HG02759 (cell line): ENCODE results near the gene MTSS2.

Source experiments
- ATAC-seq: cut with Tn5 transposase; IDR thresholded peaks from one replicate; pipeline ENCODE4 v1.9.1; 2021; ENCODE audit warnings: mild to moderate bottlenecking, moderate library complexity; ENCODE audit not compliant: unreplicated experiment

The MTSS2 gene

DNA sequence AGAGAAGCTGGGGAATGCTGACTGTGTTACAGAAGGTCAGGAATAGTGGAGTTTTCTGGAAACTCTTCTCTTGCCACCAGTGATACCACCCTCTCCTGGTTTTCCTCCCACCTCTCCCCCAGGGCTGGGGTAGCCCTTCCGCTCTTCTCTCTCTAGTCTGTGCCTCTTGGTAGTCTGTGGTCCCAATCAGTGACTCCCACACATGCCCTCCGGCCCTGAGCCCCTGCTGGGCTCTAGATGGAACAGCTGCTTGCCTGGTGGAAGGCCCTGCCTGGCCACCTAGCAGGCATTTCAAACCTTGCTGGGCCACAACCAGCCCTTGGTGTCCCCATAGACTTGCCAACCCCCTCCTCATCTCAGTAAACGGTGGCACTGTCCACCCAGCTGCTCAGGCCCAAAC, 15.2 kb upstream of the MTSS2 start:
- no peak for ATAC-seq

DNA sequence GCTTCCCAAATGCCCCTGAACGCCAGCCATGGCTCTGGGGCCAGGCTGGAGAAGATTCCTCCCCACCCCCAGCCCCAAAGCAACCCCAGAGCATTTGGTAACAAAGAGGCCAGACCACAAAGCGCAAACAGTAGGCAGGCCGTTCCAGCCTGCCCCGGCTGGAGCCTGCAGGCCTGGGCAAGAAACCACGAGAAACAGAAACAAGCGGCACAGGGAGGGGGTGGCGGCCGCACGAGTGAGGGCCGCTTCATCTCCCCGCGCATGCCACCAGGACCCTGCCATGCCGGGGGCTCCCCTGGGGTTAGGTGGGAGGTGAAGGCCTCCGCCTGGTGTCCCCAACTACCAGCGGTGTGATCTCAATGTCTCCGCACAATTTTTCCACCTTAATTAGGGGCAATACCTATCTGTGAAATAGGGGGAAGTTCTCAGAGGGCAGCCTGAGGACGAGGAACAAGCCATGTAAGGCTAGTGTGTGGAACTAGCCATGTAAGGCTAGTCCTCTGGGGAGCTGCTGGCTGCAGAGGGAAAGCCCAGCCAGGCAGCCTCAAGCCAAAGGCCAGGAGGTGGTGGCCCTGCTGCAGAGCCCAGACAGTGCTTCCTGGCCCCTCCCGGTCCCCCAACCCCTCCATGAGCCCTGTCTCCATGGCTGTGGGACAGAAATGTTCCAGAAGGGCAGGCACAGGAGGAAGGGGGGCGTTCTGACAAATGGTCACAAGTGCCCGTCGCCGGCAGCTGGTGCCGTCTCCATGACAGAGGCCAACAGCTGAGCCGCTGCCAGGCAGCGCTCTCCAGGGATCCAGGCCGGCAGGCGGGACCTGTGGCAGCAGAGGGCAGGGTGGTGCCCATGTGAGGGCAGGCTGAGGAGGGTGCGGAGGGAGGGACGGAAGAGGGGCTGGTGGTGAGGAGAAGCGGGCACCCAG, 14.5 kb upstream of the MTSS2 start:
- no peak for ATAC-seq

DNA sequence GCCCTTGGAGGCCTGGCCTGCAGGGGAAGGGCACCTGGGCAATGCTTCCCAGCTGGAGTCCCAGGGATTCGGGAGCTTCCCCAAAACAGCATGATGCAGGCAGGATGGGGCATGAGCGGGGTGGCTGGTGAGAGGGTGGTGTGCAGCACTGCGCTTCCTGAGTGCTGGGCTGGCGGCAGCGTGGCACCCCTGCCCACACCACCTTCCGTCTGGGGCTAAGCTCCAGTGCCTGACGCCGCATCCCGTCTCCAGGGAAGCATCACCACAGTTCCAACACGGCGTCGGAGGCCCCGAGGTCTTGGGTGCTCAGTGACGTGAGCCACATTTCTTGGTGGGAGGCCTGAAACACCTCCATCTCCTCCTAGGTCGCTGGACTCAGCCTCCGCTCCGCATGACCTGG, 13.8 kb upstream of the MTSS2 start:
- no peak for ATAC-seq

DNA sequence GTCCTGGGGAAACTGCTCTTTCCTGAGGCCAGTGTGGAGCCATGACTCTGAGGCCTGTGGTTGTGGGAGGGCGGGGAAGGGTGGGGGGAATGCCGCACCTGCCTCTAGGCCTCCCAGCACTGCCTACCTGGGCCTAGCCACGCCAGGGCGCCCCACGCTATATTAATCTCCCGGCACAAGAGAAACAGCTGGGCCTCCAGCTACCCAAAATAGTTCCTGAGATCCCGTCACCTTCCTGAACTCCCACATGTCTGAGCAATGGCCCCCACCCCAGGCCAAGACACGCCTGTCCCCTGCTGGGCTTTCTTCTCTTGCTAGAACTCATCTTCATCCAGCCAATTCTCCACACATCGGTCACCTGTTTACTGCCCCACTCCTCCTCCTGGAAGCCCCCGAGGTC, 13.0 kb upstream of the MTSS2 start:
- ATAC-seq = no peak

DNA sequence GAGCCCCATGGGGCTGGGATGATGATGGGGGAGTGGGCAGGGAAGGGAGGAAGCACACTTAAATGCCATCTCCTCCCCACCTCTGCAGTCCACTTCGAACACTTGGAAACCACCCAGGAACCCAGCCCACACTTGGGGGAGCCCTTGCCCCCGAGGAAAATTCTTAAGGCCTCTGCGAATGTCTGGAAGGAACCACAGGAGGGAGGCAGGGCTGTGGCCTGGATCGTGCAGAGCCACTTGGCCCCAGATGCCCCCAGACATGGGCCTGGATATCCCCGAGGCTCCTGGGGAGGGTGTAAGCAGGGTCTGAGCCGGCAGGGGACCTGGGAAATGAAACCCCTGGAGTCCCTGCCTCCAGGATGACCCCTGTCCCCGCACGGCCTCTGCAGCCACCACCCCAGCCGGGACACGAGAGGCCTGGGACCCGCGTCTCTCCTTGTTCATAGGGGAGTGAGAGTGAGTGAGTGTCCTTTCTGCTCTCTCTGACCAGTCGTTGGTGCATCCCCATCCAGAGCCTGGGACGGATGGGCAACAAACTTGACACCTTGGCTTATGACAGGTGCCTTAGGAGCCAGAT, 11.8 kb upstream of the MTSS2 start:
- no peak for ATAC-seq

DNA sequence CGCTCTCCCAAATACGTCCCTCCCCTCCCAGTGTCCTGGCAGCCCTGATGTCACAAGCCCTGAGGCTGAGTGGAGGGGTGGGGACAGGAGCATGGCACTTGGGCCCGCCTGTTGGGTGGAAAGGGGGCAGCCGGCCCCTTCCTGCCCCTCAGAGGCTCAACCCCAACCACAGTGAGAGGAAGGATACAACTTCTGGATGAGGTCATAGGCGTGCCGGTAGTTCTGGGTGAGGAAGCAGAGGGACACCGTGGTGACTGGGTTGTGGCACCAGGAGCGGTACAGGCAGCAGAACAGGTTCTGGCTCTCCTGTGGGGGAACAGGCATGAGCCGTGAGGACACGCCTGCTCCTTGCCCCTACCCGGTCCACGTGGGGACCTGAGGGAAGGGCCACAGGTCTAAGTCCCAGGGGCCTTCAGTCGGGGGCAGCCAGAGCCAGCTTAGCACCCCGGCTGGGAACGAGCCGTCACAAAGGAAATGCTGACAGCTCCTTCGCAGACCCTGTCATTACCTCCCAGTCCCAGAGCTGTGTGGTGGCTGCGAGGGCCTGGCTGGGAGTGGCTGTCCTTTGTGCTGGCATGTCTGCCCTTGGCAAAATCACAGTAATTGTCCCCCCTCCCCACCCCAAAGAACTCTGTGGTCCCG, 11.2 kb upstream of the MTSS2 start:
- no peak for ATAC-seq

DNA sequence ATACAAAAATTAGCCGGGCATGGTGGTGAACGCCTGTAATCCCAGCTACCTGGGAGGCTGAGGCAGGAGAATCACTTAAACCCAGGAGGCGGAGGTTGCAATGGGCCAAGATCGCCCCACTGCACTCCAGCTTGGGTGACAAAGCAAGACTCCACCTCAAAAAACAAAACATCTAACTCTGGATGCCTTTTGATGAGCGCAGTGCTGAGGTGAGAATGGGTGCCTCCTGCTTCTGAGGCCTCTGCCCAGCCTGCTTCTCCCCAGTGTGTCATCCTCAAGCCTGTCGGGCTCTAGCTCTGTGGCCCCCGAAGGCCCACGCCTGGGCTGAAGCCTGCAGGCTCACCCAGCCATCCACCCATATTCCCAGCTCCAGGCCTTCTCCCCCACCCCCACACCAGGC, 10.5 kb upstream of the MTSS2 start:
- ATAC-seq = no peak

DNA sequence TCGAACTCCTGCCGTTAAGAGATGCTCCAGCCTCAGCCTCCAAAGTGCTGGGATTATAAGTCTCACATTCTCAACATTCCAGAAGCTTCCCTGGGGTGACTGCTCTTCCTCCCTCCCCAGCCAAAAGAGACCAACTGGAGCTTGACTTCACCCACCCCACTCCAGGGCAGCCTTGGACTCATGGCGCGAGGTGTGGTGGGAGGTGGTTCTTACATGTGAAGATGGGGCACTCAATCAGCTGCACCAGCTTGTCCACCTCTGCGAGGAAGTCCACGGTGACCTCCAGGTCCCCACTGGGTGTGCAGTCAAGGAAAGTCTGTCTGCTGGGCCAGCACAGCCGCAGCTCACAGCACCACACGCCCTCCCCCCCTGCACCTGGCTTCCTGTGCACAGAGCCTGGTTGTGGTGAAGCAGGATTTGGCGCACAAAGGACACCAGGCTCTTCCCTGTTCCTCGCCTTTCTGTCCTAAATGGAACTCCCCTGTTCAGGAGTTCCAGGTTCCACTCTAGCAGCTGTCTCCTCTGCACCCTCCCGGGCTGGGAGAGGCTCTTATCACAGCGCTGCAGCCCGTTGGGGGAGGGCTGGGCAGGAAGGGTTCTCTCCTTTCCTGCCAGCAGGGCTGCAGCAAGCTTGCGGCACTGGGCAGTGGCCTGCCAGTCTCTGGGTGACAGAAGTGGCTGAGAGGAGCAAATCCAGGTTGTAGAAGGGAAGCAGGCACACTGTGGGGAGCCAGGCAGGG, 9.6 kb upstream of the MTSS2 start:
- no peak for ATAC-seq

DNA sequence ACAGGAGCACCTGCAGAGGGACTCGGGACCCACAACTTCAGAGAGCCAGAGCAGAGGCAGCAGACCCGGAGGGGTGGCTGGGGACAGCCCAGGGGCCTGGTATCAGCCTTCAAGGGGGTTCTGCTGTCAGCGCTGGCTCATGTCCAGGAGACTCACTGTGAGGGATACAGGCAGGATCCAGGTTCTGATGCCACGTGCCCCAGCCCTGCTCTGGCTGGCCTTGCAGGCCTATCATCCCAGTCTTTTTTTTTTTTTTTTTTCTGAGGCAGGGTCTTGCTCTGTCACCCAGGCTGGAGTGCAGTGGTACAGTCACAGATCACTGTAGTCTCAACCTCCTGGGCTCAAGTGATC, 9.0 kb upstream of the MTSS2 start:
- no peak for ATAC-seq

DNA sequence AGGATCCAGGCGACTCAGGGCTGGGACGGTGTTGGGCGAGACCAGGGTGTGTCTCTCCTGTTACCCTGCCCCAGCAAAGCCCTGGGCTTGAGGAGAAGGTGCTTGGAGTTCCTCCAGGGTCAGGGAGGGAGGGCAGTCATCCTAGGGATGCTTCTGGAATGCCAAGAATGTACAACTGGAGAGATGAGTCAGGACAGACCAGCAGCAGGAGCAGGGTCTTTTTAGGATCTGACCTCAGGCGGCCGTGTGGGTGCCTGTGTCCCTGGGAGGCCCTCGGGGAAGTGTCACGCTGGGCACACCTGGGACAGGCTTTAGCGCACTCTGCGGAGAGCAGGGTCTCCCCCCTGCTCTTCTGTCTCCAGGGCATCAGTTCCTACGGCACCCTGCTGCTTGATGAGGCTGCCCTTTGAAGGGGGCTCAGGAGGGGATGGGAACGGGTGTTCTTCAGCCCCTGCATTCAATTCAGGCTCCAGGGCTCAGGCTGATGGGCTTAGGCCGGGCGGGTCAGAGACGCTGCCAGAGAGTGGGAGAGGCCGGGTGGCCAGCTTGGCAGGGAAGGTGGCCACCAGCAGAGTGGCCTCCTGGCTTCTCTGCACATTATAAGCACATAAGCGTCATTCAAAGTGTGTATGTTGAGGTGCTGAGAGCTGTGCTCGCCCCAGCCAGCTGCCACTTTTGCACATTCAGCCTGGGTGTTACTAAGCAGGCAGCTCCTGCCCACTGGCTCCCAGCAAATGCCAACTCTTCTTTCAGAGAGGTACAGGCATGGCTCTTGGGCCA, 8.4 kb upstream of the MTSS2 start:
- ATAC-seq = no peak

DNA sequence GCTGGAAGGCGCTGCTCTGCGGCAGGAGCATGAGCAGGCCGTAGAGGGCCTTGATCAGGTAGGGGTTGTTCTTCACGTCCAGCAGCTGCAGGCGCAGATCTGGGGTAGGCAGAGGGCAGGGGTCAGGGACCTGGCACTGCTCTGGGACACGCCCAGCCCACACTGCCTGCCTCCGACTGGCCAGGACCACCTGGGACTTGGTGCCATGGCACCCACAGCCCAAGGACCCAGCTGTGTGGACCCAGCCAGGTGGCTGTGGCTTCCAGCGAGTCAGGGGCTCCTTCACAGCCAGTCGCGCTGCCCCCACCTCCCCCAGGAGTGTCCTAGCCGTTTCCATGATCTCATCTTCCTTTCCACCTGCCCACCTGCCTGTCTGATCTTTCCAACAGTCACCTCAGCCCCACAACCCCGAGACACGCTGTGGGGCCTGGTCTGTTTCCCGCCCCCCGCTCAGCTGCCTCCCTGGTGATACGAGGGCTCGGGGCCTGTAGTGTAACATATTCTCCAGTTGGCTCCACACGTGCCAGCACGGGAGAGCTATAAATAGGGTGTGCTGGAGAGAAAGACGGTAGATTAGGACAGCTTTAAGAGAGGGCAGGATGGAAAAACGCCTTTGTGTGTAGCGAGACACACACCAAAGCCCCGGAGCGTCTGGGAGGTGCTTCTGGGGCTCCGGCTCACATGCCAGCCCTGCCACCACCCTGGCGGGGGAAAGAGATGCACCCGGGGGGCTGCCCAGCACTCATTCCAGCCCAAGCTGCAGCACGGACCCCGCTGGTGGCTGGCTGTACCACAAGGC, 7.2 kb upstream of the MTSS2 start:
- ATAC-seq = no peak

DNA sequence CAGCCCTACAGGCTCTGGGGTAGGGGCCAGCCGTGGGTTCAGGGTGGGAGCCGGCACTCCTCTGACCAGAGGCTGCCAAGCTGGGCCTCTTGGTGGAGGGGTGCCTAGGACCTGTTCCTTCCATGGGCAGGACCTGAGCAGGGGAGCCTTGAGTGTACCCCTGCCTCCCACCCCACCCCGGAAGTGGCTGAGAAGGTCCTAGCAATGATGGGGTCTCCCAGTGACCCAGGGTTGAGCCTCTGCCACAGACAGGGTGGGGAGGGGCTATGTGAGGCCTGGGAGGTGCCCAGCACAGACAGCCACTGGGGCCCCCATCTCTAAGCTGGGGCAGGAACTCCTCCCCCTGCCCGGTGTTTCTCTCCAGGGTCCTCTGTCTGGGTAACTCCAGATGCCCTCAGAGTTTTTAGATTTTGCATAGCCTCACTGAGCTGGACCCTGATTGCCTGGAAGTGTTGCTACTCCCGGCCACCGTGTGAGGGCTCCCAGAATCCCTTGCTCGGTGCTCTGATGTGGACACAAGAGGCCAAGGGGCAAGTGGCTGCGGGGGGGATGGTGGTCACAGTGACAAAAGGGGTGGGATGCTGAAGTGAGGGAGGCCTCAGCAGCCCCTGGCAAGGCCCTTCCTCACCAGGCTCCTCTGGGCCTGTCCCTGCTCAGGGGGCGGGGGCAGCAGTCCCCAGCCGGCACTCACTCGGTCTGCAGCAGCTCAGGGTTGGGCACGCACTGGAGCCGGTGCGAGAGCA, 6.4 kb upstream of the MTSS2 start:
- no peak for ATAC-seq

DNA sequence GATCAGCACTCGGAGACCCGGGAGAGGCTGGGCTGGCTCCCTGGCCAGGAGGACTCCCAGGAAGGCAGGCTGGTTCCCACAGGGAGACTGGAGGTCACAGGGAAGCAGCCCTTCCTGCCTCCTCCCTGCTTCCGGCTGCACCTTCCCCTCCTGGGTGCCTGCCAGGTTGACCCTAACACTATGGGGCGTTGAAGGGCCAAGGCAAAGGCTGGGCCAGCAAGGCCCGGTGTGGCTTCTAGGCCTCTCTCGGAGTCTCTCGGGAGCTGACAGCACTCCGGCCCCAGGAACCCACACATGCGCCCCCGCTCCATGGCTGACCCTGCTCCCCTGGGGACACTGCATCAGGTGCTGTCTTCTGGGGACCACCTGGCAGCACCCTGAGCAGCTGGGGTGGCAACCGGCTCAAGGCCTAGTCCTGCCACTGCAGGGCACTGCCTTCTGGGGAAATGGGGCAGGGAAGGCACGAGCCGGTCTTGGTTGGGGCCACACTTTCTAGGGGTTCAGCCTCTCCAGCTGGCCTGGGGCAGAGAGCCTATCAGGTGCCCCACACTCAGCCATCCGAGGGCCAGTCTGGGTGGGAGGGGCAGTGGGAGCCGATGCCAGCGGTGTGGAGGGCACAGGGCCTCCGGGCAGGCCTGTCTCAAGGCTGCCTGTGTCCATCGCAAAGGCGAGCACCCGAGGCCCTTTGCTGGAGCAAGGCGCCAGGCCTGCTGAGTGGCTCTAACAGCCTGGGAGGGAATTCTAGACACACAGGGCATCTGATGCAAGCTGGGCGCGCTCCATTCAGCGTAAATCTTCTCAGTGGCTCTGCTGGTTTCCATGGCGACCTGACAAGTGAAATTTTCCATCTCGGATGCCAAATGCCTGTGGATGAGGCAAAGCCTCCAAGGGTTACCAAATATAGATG, 5.6 kb upstream of the MTSS2 start:
- ATAC-seq = no peak

DNA sequence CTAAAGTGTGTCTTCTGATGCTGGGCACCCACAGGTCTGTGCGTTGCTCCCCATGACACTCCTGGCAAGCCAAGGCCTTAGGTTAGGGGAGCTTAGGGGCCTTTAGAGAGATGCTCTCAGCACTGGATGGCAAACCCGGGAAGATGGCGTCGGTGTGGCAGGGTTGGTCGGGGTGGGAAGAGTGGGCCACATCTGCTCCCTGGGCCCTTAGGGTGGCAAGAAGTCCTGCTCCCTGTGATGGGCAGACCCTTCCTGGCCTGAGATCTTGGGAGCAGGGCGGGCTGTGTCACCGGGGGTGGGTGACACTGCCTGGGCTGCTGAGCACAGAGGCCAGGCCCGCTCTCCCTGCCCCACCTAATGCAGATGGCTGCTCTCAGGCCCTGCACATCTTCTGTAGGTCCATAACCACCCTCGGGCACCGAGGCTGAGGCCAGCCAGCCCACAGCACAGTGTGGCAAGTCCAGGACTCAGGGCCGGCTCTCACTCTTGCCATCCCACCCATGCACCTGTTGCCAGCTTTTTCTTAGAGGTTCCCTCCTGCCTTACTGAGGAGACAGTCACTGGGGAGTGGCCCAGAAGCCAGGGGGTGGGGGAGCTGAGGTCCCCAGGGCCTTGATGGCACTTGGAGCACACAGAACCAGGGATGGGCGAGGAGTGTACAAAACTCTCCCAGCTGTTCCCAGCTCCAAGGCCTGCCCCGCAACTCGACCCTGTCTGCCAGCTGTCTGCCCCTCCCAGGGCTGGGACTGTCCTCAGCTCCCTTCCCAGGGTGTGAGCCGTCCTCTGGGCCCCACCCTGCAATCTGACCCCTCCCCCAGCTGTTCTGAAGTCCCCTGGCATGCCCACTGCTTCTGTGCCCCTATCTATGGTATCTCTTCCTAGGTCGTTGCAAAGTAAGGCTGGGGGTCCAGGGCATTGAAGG, 4.4 kb upstream of the MTSS2 start:
- ATAC-seq = no peak

DNA sequence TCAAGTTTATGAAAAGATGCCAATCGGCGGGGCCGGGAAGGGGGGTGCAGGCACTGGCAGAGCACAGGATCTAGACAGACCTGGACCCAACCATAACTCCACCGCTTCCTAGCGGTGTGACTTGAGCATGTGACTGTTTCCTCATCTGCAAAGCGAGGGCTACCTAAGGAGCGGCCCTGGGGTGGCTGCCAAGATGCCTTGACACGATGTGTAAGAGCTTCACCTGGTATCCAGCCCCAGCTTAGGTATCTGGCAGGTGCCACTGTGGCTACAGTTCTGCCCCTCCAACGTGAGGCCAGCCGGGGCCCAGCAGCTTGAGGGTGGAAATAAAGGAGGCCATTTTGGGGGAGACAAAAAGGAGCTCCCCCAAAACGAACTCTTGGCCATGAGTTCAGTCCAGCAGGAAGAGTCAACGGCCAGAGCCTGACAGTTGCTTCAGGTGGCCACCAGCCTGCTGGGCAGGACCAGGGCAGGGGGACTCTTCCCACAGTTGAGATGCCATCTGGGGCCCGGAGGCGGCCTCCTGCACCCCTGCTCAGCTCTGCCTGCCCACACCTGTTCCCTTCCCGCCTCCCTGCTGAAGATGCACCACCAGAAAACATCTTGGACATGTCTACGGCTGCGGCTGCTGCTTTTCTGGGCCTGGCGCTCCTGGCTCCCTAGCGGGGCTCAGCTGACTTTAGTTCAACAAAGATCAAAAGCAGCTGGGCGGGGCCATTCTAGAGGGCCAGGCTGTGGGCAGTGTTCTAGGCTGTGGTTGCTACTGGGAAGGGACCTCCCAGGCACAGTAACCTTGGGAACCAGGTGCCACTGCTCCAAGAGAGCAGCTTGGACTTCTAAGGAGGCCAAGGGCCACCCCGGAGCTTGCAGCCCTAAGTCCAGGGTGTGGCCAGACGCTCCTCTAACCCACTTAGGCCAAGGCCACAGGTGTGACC, 3.4 kb upstream of the MTSS2 start:
- no peak for ATAC-seq

DNA sequence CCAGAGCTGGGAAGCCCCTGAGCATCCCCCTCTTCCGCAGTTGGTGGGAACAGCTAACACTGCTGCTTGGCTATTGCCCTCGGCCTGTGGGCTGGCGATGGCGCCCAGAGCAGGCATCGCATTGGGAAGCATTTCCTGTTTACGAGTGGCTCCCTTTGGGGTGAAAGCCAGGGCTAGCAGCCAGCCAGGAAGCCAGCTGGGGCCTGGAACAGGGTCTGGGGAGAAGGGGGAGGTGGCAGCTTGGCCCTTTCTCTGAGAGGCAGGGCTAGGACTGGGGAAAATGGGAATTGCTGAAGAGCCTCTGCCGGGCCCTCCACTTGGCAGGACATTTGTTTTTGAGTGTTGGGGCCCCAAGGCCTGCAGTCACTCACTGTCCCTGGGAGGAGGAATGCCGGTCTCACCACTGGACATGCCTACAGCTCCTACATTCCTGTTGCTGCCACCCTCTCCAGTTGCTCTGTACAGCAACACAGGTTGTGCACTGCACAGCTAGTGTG, 2.4 kb upstream of the MTSS2 start:
- ATAC-seq = no peak
